ENCODE results near the gene NOC3L. TPM values are rescaled to one million over a fixed set of nuclear protein-coding genes. Genes with fewer than 3 reads are reported as not detected.
A peak's percentile ranks its signal among the peaks of the same experiment; 100 is the strongest.

Gene NOC3L
- total and polyA plus RNA-seq, 2 donors (not counting 1 experiment from before 2014, with no cell fraction given): 19.8 to 27.2 TPM

GRCh38 chr10:94310369-94310768 lies 52.4 kb downstream of the NOC3L start:
- Histone ChIP-seq H3K27me3 (ENCODE audit: control insufficient read depth, insufficient read depth, low read length) (peaks cover 4% of the 10 kb centered on the region), H3K27ac (ENCODE audit: insufficient read depth, low read length) (no peak overlapping the region), H3K4me2 (ENCODE audit: extremely low read depth, insufficient read depth, low read length) (no peak overlapping the region), H4K20me1 (ENCODE audit: control insufficient read depth, extremely low read depth, insufficient read depth, low read length) (no peaks in the 10 kb centered on the region), H2AFZ (ENCODE audit: low read length) (no peak overlapping the region), H3K9ac (ENCODE audit: insufficient read depth, low read length) (no peak overlapping the region), H3K4me1 (ENCODE audit: control insufficient read depth, extremely low read depth, insufficient read depth, low read length) (peaks cover 6% of the 10 kb centered on the region), H3K4me3 (replicated peaks in 1 of 4; ENCODE audit: control extremely low read depth in 1 of 4, insufficient read depth in 1 of 4, low read depth in 3 of 4, low read length in 4 of 4) (no peak overlapping the region), H3K79me2 (ENCODE audit: control insufficient read depth, insufficient read depth, low read length) (no peaks in the 10 kb centered on the region), H3K9me3 (ENCODE audit: control insufficient read depth, insufficient read depth, low read depth, low read length) (no peaks in the 10 kb centered on the region), H3K36me3 (ENCODE audit: control insufficient read depth, insufficient read depth, low read length) (no peaks in the 10 kb centered on the region)
- no peak for DNase-seq (ENCODE audit: low read depth in 2 of 2)
- TF ChIP-seq EZH2 (IDR thresholded peaks at IDR 0.05; ENCODE audit: low read length, missing control alignments): no peak
- TF ChIP-seq CTCF (conservative IDR thresholded peaks at IDR 0.05 in 1 of 2, IDR thresholded peaks at IDR 0.05 in 1 of 2; ENCODE audit: low read depth in 1 of 2, low read length in 2 of 2): no peak

GRCh38 chr10:94308866-94309265 lies 53.9 kb downstream of the NOC3L start:
- H3K9ac ChIP-seq (ENCODE audit: insufficient read depth, low read length): no peak overlapping the region
- H3K4me2 ChIP-seq (ENCODE audit: extremely low read depth, insufficient read depth, low read length): no peak overlapping the region
- no peaks in the 10 kb centered on the region for H3K36me3 ChIP-seq (ENCODE audit: control insufficient read depth, insufficient read depth, low read length)
- peak; percentile 18 to 61 for DNase-seq (ENCODE audit: low read depth in 2 of 2)
- no peaks in the 10 kb centered on the region for H3K79me2 ChIP-seq (ENCODE audit: control insufficient read depth, insufficient read depth, low read length)
- no peak overlapping the region for H3K27ac ChIP-seq (ENCODE audit: insufficient read depth, low read length)
- peaks cover 4% of the 10 kb centered on the region for H3K27me3 ChIP-seq (ENCODE audit: control insufficient read depth, insufficient read depth, low read length)
- H2AFZ ChIP-seq (ENCODE audit: low read length): no peak overlapping the region
- no peak for TF ChIP-seq CTCF (conservative IDR thresholded peaks at IDR 0.05 in 1 of 2, IDR thresholded peaks at IDR 0.05 in 1 of 2; ENCODE audit: low read depth in 1 of 2, low read length in 2 of 2)
- TF ChIP-seq EZH2 (IDR thresholded peaks at IDR 0.05; ENCODE audit: low read length, missing control alignments): no peak
- no peaks in the 10 kb centered on the region for H4K20me1 ChIP-seq (ENCODE audit: control insufficient read depth, extremely low read depth, insufficient read depth, low read length)
- no peaks in the 10 kb centered on the region for H3K4me1 ChIP-seq (ENCODE audit: control insufficient read depth, extremely low read depth, insufficient read depth, low read length)
- H3K9me3 ChIP-seq (ENCODE audit: control insufficient read depth, insufficient read depth, low read depth, low read length): no peaks in the 10 kb centered on the region
- no peak overlapping the region for H3K4me3 ChIP-seq (replicated peaks in 1 of 4; ENCODE audit: control extremely low read depth in 1 of 4, insufficient read depth in 1 of 4, low read depth in 3 of 4, low read length in 4 of 4)

- Histone ChIP-seq H3K27me3 (ENCODE audit: control insufficient read depth, insufficient read depth, low read length) (peaks cover 4% of the 10 kb centered on the region), H3K27ac (ENCODE audit: insufficient read depth, low read length) (no peak overlapping the region), H3K4me2 (ENCODE audit: extremely low read depth, insufficient read depth, low read length) (no peak overlapping the region), H2AFZ (ENCODE audit: low read length) (no peak overlapping the region), H3K79me2 (ENCODE audit: control insufficient read depth, insufficient read depth, low read length) (no peaks in the 10 kb centered on the region), H3K4me3 (replicated peaks in 1 of 4; ENCODE audit: control extremely low read depth in 1 of 4, insufficient read depth in 1 of 4, low read depth in 3 of 4, low read length in 4 of 4) (no peak overlapping the region), H3K9me3 (ENCODE audit: control insufficient read depth, insufficient read depth, low read depth, low read length) (no peaks in the 10 kb centered on the region), H3K4me1 (ENCODE audit: control insufficient read depth, extremely low read depth, insufficient read depth, low read length) (no peaks in the 10 kb centered on the region), H4K20me1 (ENCODE audit: control insufficient read depth, extremely low read depth, insufficient read depth, low read length) (no peaks in the 10 kb centered on the region), H3K36me3 (ENCODE audit: control insufficient read depth, insufficient read depth, low read length) (no peaks in the 10 kb centered on the region), H3K9ac (ENCODE audit: insufficient read depth, low read length) (no peak overlapping the region)
- TF ChIP-seq EZH2 (IDR thresholded peaks at IDR 0.05; ENCODE audit: low read length, missing control alignments) (no peak), CTCF (conservative IDR thresholded peaks at IDR 0.05 in 1 of 2, IDR thresholded peaks at IDR 0.05 in 1 of 2; ENCODE audit: low read depth in 1 of 2, low read length in 2 of 2) (no peak)
- peak in 1 of 2 donors; percentile 39 for DNase-seq (ENCODE audit: low read depth in 2 of 2)
Observed at GRCh38 chr10:94307046-94307615, 55.6 kb downstream of the NOC3L start.
